GM13976 (cell line): ENCODE measurements around the gene BMF.
"Not testable (repeated sequence)": the region's sequence is repeated elsewhere in the genome, so short reads cannot be mapped to it uniquely, and the experiment has no call there.

Source experiments
- DNase-seq: peaks from one replicate; pipeline ENCODE4 v3.0.0; 2012; ENCODE audit warnings: low spot score
- in situ Hi-C: fragments of 300-500 bp; cut with MboI; formaldehyde crosslinking; loops from one replicate; pipeline ENCODE4 v1.12.0; 2022; ENCODE audit warnings: low sequenced_read_pairs, mixed read lengths, inconsistent platforms; ENCODE audit not compliant: unreplicated experiment
- TF ChIP-seq, protein P1 (sequence below): IDR thresholded peaks from 2 replicates; pipeline ENCODE4 v1.5.1; 2012; ENCODE audit warnings: borderline replicate concordance, mild to moderate bottlenecking; ENCODE audit not compliant: insufficient read depth; ENCODE audit errors: extremely low read depth, missing control alignments, control extremely low read depth

Gene BMF

DNA sequence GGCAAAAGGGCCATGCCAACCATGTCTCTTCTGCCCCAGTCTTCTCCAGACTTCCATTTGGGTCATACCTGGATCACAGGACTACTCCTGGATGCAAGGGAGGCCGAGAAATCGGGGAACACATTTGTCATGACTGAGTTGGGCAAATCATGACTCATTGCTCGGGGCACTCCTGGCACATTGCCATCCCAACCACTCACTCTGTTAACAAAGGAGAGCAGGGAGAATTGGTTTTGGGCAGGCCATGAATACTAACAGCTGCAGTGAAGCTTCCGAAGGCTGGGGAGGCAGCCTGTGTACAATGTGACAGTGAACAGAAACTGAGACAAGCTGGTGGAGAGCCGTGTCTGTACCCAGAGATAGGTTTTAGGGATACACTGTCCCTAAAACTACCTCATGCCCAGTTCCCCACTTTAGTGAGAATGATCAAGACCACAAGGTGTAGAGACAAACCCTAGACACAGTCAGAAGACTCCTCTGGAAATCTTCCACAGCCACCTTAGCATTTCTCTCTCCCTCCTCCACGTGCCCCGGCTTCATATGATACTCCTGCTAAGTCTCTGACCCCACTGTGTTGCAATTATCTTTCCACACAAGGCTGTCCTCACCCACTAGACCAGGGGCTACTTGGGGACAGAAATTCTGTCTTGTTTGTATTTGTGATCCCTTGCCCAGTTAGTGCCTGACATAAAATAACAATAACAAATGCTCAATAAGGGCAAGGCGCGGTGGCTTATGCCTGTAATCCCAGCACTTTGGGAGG is 41.7 kb upstream of the BMF start:
- no peak for DNase-seq
- TF ChIP-seq, protein P1, sequence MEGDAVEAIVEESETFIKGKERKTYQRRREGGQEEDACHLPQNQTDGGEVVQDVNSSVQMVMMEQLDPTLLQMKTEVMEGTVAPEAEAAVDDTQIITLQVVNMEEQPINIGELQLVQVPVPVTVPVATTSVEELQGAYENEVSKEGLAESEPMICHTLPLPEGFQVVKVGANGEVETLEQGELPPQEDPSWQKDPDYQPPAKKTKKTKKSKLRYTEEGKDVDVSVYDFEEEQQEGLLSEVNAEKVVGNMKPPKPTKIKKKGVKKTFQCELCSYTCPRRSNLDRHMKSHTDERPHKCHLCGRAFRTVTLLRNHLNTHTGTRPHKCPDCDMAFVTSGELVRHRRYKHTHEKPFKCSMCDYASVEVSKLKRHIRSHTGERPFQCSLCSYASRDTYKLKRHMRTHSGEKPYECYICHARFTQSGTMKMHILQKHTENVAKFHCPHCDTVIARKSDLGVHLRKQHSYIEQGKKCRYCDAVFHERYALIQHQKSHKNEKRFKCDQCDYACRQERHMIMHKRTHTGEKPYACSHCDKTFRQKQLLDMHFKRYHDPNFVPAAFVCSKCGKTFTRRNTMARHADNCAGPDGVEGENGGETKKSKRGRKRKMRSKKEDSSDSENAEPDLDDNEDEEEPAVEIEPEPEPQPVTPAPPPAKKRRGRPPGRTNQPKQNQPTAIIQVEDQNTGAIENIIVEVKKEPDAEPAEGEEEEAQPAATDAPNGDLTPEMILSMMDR, result no peak
- in situ Hi-C loops, result no loop called here

DNA sequence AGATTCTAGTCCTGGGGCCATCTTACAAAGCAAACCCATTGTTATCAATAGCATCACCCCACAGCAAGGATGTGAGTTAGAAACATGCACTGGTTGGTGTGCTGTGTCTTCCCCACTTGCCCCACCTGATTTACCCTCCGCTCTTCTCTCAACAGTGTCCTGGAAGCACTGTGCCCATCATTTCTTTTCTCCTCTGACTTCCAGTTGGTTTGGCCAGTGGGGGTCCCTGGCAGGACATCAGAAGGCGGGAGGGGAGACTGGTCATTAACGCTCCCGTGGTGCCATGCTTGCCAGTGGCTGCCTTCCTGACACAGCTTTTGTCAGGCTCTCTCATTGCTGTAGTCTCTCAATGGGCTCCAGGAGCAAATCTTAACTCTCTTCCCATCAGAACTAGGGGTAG is 40.7 kb upstream of the BMF start:
- in situ Hi-C loops, result no loop called here
- TF ChIP-seq, protein P1, result no peak
- DNase-seq, result no peak

DNA sequence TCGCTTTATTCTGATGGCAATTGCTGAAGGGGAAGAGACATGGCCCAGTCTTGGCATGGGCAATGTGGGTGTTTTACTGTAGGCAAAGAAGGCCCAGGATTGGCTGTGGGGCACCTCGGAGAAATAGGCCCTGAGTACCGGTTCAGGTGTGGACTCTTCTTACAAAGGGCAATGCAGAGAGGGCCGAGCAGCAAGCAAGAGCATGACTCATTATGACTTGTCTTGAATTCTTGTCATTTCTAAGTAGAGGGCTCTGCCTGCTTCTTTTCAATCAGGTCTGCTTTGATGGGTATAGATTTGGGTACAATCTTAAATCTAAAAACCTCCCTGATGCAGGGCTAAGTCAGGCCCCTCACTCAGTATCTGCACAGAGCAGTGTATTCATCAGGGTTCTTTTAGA is 37.4 kb upstream of the BMF start:
- TF ChIP-seq, protein P1, result no peak
- DNase-seq, result no peak

DNA sequence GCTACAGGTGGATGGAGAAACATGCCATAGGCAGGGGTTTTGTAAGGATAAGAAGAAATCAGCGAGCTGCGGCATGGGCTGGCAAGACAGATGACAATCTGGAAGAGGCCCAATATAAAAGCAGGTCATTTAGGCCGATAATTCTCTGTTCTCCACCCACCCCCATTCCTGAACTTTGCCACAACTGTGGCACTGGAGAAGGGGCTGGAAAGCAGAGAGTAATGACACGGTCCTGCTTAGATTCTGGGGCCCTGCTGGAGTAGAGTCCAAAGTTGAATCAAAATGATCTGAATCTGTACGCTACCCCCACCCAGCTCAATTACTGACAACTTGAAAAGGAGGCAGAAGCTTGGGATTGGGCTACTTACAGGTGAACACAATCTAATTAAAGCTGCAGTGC is 33.7 kb upstream of the BMF start:
- no peak for DNase-seq
- in situ Hi-C loops, result no loop called here
- TF ChIP-seq, protein P1, result no peak

More for the DNA sequence above, 37.4 kb upstream of the BMF start:
- in situ Hi-C loops, result no loop called here

DNA sequence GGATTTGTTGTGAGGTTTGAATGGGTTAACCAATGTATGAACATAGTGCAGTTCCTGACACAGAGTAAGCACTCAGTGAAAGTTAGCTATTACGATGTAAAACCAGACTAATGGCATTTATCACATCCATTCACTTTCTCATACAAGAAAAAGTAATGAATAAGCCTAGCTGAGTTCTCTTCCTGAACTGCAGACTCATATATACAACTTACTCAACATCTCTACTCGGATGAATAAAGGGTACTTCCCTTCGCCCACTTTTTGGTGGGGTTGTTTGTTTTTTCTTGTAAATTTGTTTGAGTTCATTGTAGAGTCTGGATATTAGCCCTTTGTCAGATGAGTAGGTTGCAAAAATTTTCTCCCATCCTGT is 29.5 kb upstream of the BMF start:
- DNase-seq, in situ Hi-C loops: not testable (repeated sequence)

DNA sequence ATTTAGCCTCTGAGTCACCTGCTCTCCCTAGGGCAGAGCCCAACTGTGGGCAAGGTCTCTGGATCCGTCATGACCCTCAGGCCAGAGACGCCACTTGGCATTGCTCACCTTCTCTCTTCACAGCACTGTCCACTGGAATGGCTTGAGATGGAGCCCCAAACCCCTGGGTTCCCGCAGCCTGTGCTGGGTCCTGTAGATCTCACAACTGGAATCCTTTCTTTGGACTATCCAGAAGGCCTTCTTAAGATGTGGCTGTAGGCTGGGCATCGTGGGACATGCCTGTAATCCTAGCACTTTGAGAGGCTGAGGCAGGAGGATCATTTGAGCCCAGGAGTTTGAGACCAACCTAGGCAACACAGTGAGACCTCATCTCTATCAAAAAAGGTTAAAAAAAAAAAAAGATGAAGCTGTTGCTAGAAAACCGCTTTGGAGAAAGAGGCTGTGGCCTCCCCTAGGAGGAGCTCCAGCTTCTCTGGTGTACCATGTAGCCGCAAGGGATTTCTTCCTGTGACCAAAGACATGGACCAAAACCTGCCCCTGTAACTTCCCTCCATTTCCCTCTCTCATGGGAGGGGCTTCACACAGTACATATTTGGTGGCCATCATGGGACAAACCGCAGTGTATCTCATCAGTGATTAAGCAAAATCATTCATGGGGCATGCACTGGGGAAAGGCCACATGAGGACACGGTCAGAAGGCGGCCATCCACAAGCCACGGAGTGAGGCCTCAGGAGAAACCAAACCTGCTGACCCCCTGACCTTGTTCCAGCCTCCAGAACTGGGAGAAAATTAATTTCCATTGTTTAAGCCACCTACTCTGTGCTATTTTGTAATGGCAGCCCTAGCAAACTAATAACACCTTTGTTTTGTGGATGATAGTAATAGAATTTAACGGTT is 28.9 kb upstream of the BMF start:
- no peak for DNase-seq
- in situ Hi-C loops, result no loop called here
- TF ChIP-seq, protein P1, result no peak

DNA sequence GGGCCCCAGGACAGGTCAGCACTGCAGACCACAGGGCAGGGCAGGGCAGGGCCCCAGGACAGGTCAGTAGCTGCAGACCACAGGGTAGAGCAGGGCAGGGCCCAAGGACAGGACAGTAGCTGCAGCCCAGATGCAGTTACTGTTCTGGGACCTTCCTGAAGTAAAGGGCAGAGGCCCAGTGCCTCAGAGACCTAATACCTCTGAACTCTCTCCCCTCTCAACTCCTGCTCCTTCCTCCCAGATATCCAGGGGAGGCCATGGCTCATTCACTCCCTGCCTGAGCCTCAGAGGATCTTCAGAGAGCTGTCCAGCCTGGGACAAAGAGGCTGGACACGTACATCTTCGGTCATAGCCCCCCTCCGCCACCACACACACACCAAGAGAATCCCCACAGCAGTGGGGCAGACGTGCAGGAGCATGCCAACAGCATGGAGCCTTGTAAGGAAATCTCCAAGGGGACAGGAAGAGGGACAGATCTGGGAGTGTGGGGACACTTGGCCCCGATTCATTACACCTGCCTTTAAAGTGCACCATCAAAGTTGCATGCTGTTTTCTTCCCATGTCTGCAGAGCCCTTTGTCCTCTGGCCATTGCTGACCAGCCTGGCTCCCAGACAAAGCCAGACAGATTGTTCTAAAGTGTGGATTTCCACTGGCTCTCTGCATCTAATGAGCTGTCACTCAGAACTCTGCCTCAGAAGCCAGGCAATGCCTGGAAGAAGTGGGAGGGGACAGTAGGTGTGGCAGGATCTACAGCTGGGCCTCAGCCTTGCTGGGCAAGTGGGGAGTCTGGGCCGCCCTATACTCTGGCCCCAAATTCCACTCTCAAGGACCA is 28.0 kb upstream of the BMF start:
- DNase-seq, result no peak

DNA sequence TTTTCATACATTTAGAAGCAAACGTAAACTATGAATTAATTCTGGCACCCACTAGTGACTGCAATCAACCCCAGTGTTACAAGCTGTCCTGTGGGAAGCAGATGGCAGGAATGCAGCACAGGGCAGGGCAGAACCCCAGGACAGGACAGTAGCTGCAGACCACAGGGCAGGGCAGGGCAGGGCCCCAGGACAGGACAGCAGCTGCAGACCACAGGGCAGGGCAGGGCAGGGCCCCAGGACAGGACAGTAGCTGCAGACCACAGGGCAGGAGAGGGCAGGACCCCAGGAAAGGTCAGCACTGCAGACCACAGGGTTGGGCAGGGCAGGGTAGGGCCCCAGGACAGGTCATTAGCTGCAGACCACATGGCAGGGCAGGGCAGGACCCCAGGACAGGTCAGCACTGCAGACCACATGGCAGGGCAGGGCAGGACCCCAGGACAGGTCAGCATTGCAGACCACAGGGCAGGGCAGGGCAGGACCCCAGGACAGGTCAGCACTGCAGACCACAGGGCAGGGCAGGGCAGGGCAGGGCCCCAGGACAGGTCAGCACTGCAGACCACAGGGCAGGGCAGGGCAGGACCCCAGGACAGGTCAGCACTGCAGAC is 27.3 kb upstream of the BMF start:
- in situ Hi-C loops, DNase-seq: not testable (repeated sequence)

More for the DNA sequence above, 28.0 kb upstream of the BMF start:
- TF ChIP-seq, protein P1, result no peak
- in situ Hi-C loops, result no loop called here
